GM12875 (cell line): ENCODE results near the gene IFI27.

ENCODE experiments used
- H3K4me3 ChIP-seq: one replicate; pipeline ENCODE4 v1.5.1; 2011; ENCODE audit warnings: low read depth, low read length, control low read depth
- TF ChIP-seq, protein P1 (sequence below): IDR thresholded peaks from 2 replicates; pipeline ENCODE4 v1.5.1; 2011; ENCODE audit warnings: low read depth, mild to moderate bottlenecking, control low read depth, inconsistent platforms, low read length, moderate library complexity, borderline replicate concordance; ENCODE audit not compliant: insufficient read depth

The IFI27 gene

DNA sequence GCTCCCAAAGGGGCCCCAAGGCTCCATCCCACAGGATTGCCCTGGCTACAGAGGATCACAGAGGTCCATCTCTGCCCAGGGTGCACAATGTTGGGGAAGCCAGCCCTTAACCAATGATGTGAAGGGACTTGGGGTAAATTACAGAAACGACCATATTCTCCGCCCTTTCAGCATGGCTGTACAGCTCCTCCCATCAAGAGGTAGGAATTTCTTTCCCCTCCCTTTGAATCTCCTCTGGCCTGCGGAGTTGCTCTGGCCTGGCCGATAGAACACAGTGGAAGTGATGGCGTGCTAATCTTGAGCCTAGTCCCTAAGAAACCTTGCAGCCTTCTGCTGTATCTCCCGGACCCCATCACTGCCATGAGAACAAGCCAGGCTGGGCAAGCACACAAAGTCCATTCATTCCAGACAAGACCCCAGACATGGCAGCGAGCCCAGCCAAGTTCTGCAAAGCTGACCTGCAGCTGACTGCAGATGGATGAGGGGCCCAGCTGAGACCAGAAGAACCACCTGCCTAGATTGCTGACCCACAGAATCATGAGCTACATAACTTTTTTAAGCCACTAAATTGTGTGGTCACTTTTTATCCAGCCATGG lies 6.9 kb upstream of the IFI27 start:
- TF ChIP-seq, protein P1, sequence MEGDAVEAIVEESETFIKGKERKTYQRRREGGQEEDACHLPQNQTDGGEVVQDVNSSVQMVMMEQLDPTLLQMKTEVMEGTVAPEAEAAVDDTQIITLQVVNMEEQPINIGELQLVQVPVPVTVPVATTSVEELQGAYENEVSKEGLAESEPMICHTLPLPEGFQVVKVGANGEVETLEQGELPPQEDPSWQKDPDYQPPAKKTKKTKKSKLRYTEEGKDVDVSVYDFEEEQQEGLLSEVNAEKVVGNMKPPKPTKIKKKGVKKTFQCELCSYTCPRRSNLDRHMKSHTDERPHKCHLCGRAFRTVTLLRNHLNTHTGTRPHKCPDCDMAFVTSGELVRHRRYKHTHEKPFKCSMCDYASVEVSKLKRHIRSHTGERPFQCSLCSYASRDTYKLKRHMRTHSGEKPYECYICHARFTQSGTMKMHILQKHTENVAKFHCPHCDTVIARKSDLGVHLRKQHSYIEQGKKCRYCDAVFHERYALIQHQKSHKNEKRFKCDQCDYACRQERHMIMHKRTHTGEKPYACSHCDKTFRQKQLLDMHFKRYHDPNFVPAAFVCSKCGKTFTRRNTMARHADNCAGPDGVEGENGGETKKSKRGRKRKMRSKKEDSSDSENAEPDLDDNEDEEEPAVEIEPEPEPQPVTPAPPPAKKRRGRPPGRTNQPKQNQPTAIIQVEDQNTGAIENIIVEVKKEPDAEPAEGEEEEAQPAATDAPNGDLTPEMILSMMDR, result no peak
- H3K4me3 ChIP-seq, result no peak overlapping the region

DNA sequence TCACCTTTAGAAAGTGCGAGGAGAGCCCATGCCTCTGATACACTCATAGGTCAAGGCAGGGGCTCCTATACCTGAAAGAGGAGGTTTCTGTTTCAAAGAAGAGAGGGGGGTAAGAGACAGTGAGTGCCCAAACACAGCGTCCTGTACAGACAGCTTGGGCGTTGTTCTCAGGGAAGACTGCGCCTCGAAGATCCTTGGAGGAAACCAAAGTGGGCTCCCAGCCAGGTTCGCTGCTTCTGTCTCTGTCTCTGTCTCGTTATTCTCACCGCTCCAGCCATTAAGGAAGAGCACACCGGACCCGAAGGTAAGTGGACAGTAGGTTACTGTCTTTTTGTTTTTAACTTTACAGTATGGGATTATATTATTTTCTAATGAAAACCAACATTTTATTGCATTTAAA lies 5.8 kb upstream of the IFI27 start:
- TF ChIP-seq, protein P1, result no peak
- no peak overlapping the region for H3K4me3 ChIP-seq

DNA sequence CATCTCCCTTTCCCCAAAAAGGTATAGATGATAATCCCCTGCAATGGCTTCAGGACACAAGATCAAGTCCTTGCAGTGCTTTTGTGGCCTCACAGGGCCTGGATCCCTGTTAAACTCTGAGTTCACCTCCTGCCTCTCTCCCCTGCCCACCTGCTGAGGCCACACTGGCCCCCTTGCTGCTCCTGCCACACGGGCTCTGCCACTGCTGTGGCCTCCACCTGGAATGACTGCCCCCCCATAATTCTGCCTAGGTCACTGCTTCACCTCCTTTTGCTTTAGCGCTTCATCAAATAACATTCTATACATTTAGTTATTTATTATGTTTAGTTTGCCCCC lies 653 bp upstream of the IFI27 start:
- H3K4me3 ChIP-seq, result no peak overlapping the region
- TF ChIP-seq, protein P1, result no peak

DNA sequence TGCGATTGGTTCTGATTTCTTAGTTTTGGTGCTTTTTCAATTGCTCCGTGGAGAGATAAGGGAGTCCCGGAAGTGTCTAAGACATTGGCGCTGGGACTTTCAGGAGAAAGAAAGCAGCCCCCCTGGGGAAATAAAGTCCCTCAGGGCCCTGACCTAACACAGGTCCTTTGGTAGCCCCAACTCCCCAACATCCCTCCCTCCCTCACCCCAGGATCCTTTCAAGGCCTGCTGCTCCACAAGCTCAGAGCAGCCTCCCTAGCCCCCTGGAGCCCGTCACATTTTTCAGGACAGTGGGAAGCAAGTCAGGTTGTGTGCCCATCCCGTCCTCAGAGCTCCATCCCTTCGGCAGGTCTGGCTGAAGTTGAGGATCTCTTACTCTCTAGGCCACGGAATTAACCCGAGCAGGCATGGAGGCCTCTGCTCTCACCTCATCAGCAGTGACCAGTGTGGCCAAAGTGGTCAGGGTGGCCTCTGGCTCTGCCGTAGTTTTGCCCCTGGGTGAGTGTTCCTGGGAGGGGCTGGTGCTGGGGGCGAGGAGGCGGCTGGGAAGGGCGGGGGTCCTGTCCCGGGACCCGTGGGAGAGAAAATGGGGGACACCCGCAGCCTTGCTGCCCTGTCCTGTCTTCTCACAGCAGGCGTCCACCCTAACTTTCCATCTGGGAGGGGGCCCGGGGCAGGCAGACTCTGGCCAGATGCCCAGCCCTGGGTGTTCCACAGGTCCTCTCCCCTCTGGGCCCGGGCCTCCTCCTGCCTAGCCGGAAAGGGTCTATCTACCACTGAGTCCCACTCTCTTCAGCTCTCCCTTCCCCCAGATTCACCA lies 950 bp downstream of the IFI27 start:
- no peak overlapping the region for H3K4me3 ChIP-seq
- TF ChIP-seq, protein P1, result no peak

DNA sequence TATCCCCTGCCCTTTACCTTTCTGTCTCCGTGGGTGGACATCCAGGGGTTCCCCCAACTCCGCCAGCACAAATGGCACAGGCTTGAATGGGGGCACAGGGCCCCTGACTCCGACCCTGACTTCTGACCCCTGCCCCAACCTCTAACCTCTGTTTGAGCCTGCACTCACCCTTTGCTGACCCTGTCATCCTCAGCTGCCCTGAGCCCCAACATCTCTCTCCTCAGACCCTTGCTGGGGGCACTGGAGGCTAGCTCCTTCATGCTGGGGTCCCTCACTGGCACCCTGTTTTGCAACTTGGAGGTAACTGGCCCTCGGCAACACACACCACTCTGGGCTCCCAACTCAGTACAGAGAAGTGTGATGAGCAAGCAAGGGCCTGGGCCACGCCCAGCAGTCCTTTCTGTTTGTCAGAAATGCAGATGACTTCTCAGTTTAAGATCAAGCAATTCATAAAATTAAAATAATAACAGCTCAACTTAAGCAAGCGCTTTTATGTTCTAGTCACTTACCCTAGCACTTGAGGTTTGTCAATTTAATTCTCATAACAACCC lies 2.1 kb downstream of the IFI27 start:
- TF ChIP-seq, protein P1, result no peak

DNA sequence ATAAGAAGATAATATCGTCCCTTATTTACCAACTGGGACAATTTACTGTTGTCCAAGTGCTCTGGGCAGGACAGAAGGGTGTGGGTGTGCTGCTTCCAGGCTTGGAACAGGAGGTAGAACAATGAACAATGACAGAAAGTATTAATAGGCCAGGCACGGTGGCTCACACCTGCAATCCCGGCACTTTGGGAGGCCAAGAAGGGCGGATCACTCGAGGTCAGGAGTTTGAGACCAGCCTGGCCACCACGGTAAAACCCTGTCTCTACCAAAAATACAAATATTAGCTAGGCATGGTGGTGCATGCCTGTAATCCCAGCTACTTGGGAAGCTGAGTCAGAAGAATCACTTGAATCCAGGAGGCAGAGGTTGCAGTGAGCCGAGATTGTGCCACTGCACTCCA lies 2.5 kb downstream of the IFI27 start:
- no peak overlapping the region for H3K4me3 ChIP-seq
- TF ChIP-seq, protein P1, result no peak

More for the DNA sequence above, 2.1 kb downstream of the IFI27 start:
- H3K4me3 ChIP-seq, result no peak overlapping the region

DNA sequence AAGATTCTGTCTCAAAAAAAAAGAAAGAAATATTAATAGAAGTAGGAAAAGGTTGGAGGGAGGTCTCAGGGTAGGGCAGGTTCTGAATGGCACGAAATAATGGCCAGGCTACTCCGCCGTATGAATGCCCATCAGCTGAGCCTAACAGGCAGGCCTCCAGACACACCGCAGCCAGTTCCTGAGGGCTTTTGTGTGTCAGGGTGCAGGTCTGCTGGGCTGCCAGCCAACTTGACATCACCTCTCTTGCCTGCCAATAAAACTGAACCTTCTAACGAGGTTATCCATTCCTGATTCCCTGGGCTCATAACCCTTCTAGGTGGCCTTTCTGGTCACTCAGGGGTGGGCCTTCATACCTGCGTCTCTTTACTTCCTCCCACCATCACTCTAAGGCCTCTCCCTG lies 3.0 kb downstream of the IFI27 start:
- TF ChIP-seq, protein P1, result no peak
- no peak overlapping the region for H3K4me3 ChIP-seq
